NCI-H510A treated with DMSO at 0.1 percent for 48 hours (cell line): Measurements from ENCODE around the gene STAP2.
A peak's percentile ranks its signal among the peaks of the same experiment; 100 is the strongest.

Experiments used
- DNase-seq: peaks from one replicate; lab custom pipeline; 2025; lab: John Stamatoyannopoulos, UW

STAP2 gene, protein sequence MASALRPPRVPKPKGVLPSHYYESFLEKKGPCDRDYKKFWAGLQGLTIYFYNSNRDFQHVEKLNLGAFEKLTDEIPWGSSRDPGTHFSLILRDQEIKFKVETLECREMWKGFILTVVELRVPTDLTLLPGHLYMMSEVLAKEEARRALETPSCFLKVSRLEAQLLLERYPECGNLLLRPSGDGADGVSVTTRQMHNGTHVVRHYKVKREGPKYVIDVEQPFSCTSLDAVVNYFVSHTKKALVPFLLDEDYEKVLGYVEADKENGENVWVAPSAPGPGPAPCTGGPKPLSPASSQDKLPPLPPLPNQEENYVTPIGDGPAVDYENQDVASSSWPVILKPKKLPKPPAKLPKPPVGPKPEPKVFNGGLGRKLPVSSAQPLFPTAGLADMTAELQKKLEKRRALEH

DNA sequence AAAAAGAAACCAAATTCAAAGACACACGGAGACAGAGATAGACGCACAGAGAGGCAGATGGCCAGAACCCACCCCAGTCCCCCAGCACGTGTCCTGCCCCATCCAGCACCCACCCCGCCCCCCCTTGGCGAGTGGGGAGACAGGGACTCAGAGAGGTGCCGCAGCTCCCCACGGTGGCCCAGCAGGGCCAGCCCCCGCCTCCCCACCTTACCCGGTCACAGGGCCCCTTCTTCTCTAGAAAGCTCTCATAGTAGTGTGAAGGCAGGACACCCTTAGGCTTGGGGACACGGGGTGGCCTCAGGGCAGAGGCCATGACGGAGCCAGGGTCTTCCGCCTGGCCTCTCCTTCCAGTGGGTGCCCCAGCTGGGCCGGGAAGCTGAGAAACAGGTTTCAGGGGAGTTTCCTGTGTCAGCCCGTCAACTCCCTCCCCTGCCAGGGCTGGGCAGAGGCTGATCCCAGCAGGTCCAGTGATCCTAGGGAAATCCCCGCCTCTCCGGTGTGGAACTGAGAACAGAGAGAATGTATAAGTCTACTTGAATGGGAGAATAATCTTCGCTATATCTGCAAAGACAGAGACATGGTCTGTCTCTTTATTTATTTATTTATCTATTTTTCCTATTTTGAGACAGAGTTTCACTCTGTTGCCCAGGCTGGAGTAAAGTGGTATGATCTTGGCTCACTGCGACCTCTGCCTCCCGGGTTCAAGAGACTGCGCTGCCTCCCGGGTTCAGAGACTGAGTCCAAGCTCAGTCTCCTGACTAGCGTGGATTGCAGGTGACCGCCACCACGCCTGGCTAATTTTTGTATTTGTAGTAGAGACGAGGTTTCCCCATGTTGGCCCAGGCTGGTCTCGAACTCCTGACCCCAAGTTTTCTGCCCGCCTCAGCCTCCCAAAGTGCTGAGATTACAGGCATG, at the start of gene STAP2:
STAP2 (minus strand) TSS at position 387 of the 915 bp plus-strand sequence; CDS start at position 313, 74 bp downstream.
- DNase-seq: peak; percentile 78

- DNase-seq: no peak
Observed at GRCh38 chr19:4386041-4386782, 47.6 kb upstream of the STAP2 start.

DNA sequence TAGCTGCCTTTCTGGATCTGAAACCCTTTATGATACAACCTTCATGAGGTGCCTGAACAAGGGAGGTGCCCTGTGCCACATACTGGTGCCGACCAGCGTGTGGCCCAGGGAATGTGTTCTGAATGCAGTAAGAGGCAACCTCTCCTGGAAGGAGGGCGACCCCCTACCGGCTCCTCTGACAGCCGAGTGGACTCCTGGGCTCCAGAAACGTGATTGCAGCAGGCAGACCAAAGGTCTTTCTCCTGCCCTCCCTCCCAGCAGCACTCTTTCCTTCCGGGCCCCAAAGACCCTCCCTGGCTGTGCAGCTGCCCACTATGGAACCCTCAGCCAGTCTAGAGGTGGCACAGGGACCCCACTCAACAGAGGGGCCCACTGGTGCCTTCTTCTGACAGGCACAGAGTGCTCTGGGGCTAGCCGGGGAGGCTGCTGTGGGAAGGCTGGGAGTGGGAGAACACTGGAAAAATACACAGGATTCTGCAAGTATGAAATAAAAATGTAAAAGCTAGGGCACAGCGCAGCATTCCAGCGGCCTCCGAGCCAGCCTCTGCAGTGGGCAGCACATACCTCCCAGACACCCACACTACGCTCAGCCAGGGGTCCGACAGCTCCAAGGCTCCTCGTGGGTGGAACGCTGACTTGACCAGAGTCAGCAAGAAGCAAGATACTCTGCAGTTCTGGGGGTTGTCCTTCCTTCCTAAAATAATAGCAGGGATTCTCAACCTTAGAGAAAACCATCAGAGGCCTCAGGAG, 46.8 kb upstream of the STAP2 start:
- DNase-seq: no peak

- DNase-seq: no peak
Observed at GRCh38 chr19:4380254-4380727, 41.7 kb upstream of the STAP2 start.

DNA sequence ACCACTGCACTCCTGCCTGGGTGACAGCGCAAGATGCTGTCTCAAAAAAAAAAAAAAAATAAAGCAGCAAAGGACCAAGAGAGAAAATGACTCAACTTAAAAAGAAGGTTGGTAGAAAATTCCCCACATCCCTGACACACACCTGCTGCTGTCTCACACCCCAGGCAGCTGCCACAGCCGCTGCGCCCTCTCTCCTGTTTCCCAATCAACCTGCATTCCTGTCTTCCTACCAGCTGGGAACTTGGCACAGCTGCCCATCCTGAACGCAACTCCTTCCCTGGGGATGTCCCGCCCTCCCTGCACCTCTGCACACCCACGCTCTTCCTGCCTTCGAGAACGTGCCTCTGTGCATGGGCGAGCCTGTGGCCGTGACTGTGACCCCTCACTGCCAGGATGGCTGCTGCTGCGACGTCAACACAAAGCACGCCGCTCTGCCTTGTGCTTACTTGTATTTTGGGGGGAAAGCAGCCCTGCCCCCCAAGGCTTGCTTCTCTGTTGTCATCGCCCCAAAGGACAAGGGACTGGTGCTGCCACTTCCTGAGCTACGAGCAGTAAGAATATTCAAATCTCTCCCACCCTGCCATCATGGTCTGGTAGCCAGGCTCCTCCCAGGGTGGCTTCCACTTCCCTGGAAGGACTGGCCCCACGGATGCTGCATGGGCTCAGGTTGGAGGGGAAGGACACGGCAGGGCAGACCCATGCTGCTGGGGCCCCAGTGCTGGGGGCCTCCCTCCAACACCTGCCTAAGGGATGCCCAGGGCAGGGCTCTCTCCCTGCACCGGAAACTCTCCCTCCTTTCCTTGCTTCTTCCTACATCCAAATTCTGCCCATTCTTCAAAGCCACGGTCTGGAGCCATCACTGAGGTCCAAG, 41.0 kb upstream of the STAP2 start:
- peak; percentile 40 for DNase-seq

DNA sequence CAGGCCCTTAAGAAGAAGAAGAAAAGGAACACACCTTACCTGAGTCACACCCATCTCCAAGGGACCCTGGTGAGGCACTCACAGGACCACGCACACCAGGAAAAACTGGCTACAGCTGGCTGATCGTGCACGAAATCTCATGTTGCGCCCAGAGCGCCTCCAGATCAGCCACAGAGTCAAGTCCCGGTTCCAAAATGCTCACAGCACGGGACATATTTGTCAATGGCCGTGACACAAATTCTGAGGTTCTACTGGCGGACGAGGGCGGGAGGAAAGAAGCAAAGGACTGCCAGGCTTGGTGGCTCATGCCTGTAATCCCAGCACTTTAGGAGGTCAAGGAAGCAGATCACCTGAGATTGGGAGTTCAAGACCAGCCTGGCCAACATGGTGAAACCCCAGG, 40.3 kb upstream of the STAP2 start:
- DNase-seq: no peak

DNA sequence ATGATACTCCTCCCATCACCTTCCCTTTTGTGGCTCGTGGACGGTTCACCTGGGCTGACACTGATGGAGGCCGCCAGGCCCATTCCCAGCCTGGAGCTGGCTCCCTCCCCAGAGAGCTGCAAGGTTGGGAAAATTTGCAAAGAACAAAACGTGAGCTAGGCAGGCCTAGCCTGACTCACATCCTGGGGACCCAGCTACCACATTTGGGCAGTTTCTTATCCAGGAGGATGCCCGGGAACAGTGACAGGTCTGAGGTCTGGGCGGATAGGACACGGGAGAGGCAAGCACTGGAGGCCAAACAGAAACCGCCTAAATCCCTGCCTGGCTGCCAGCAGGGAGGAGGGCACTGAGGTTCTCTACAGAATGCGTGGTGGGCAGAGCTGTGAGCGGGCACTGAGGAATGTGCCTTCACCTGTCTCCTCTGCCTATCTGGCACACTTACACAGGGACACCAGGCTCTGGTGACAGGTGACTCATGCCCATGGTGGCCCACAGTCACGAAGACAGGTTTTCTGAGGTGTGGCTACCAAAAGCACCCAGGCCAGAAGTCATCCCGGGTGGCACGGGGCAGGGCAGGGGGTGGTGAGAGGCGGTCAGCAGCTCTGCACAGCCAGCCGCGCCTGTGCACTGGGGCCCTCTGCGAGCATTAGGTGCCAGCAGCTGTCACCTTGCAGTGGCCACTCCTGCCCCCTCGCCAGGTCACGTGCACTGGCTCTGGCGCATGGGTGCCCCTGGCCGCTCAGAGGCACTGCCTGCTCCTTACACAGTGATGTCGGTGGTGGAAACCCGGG, 38.6 kb upstream of the STAP2 start:
- no peak for DNase-seq

- DNase-seq: no peak
Observed at GRCh38 chr19:4376671-4376990, 38.0 kb upstream of the STAP2 start.

GRCh38 chr19:4376028-4376670, 37.5 kb upstream of the STAP2 start:
- DNase-seq: no peak

DNA sequence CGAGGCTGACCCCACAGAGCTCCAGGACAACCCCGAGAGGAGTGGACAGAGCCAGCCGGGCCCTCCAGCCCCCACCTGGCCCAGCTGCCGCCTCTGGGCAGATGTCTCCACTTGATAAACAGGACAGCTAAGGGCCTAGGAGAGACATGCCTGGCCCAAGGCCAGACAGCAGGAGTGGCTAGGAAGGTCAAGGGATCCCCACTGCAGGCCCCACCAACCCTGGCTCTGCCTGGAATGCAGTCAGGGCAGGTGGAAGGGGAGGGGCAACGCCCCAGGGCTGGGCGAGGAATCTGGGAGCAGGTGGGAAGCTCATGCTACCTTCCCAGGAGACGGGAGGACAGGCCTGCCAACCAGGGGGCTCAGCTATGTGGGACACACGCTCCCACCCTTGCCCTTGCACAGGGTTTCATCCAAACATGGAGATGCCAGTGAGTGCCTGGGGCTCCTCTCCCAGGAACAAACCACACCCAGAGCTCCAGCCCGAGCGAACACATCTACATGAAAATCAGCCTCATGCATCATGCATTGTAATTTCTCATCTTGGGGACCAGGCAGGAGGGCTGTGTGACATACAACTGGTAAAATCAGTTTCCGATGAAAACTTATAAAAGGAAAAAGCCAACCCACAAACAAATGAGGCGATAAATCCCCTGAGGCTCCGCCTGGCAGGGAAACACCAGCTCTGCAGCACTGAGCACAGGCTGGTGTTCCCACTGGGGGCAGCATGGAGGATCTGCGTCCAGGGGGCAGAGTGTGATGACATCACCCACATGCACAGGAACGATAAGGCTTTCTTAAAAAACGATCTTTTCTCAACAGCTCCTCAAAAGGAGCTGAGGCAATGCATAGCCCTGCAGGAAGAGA, 36.8 kb upstream of the STAP2 start:
- DNase-seq: peak; percentile 72

GRCh38 chr19:4374498-4375163, 36.0 kb upstream of the STAP2 start:
- no peak for DNase-seq

- DNase-seq: no peak
Observed at GRCh38 chr19:4373601-4374497, 35.2 kb upstream of the STAP2 start.

DNA sequence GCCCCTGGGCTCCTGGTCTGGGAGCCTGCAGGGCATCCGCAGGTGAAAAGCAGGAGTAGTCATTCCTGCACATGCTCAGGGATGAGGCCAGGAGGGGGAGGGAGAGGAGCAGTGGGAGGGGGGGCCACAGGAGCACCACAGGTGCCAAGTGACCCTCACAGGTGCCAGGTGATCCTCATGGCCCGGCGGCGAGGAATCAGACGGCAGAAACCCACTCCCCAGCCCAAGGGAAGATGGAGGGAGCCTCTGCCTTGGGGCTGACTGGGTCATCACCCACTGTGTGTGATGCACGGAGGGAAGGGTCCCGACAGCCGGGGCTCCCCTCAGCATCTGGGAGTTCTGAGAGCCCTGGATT, 34.4 kb upstream of the STAP2 start:
- DNase-seq: no peak

DNA sequence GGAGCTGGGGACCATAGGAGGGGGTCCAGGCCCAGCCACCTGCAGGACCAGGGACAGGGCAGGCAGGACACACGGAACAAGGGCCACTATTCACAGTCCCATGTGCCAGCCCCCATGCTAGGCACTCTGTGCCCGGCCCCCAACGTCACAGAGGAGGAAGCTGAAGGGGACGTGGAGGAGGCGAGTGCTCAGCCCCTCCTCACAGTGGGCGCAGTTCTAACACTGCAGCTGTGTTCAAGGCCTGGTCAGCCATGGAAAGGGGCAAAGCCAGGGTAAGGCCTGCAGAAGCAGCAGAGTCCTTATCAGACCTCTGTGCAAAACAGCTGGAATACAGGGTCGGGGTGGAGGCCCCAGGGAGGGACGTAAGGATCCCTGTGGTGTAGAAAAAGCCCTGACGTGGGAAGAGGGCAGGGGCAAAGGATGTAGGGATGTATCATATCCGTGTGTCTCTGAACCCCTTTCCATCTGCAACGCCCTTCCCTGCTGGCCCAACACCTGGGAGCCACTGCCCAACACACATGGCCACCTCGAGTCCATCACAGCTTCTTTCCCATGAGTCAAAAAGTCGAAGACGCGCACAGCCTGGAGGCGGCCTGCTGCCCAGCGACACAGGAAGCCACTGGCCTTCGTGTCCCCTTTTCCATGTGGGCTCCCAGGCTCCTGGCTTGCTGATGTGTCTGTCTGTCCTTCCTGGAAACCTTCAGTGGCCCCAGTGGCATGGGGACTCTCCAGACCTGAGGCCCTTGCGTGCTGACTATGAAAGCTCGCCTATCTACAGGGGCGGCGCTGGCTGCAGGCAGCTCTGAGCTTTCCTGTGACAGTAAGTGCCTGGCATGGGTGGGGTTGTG, 33.8 kb upstream of the STAP2 start:
- DNase-seq: no peak

DNA sequence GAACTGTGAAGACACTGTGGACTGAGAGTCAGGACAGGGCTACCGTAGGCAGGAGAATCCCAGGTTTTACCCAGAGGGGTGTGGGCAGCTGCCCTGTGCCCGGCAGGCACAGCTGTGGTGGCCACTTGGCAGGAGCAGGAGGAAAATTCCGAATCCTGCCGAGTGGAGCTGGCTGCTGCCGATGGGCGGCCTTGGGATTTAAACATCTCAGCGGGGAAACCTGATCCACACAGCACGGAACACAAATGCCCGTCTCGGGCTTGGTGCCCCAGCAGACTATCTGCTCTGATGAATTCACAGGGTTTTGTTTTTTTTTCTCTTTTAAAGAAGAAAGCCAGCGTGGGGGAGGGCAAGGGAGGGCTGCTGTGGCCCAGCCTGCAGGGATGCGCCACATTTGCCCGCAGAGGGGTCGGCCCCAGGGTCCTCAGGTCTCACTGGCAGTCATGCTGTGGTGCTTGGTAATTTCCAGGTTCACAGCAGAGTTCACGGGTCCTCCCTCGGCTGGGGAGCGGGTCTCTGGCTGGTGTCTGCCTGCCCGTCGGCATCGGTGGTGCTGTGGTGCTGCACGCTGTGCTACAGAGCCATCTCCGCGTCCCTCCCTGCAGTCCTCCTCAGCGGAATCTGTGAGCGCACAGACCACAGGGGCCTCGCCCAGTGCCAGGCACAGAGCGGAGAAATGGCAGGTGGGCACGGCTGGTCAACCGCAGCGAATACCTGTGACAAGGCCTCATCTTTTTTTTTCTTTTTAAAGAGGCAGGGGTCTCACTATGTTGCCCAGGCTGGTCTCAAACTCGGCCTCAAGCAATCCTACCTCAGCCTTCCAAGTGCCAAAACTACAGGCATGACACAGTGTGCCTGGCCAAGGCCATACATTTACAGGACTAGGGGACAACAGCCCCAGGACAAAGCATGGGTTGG, 32.9 kb upstream of the STAP2 start:
- no peak for DNase-seq
